Liver (tissue), 9 donors: ENCODE data around the gene HIVEP2. TPM values are rescaled to one million over a fixed set of nuclear protein-coding genes. Genes with fewer than 3 reads are reported as not detected.

Experiments
- DNase-seq: peaks from one replicate; pipeline ENCODE4 v3.0.0-alpha.2; 2017; ENCODE audit warnings: low spot score
- H3K27ac ChIP-seq, 2 donors: one replicate each; pipeline ENCODE4 v1.7.0; 2013; ENCODE audit warnings: inconsistent platforms in 2 of 2, low read length in 2 of 2, control low read depth in 1 of 2, low read depth in 1 of 2, mild to moderate bottlenecking in 1 of 2
- H3K27me3 ChIP-seq, 4 donors: one replicate each; pipeline versions ENCODE4 v1.6.1 to v1.7.0; 2013; ENCODE audit warnings: low read length in 3 of 4, inconsistent platforms in 1 of 4, mild to moderate bottlenecking in 1 of 4, moderate library complexity in 1 of 4; ENCODE audit not compliant: control insufficient read depth in 4 of 4, insufficient read depth in 4 of 4
- H3K36me3 ChIP-seq, 4 donors: one replicate each; pipeline versions ENCODE4 v1.6.1 to v1.7.0; 2013; ENCODE audit warnings: low read length in 3 of 4, mild to moderate bottlenecking in 3 of 4, low read depth in 1 of 4, moderate library complexity in 1 of 4; ENCODE audit not compliant: control insufficient read depth in 4 of 4, insufficient read depth in 3 of 4
- H3K4me1 ChIP-seq, 4 donors: one replicate each; pipeline versions ENCODE4 v1.6.1 to v1.7.0; 2013; ENCODE audit warnings: low read length in 3 of 4, mild to moderate bottlenecking in 3 of 4, moderate library complexity in 1 of 4; ENCODE audit not compliant: control insufficient read depth in 4 of 4, insufficient read depth in 4 of 4
- H3K4me3 ChIP-seq, 3 donors: one replicate each; pipeline versions ENCODE4 v1.6.1 to v1.7.0; 2013; ENCODE audit warnings: low read length in 3 of 3, control low read depth in 1 of 3, low read depth in 1 of 3, mild to moderate bottlenecking in 1 of 3
- H3K9ac ChIP-seq, 2 donors: one replicate each; pipeline ENCODE4 v1.7.0; 2013; ENCODE audit warnings: low read length in 2 of 2, mild to moderate bottlenecking in 2 of 2, moderate library complexity in 2 of 2, control low read depth in 1 of 2, low read depth in 1 of 2
- H3K9me3 ChIP-seq, 4 donors: one replicate each; pipeline versions ENCODE4 v1.6.1 to v1.7.0; 2013; ENCODE audit warnings: low read length in 3 of 4; ENCODE audit not compliant: control insufficient read depth in 4 of 4
- EGR1 ChIP-seq, 2 donors: IDR thresholded peaks; 2 replicates each; pipeline ENCODE4 v1.6.1; 2016 to 2018; ENCODE audit warnings: antibody characterized with exemption in 2 of 2, low read depth in 2 of 2
- FOXA1 ChIP-seq: IDR thresholded peaks from 2 replicates; pipeline ENCODE4 v1.6.1; 2016; ENCODE audit warnings: antibody characterized with exemption
- HNF4A ChIP-seq, 2 donors: conservative IDR thresholded peaks; 2 replicates each; pipeline ENCODE4 v1.6.1; 2016; ENCODE audit warnings: antibody characterized with exemption in 2 of 2, mild to moderate bottlenecking in 2 of 2
- RXRA ChIP-seq, 2 donors: IDR thresholded peaks; 2 replicates each; pipeline ENCODE4 v1.6.1; 2017 to 2018; ENCODE audit warnings: antibody characterized with exemption in 2 of 2, mild to moderate bottlenecking in 1 of 2
- WGBS: extraction: QIAGEN DNeasy Blood & Tissue Kit; methylation state at CpG from one replicate; pipeline ENCODE4 v1.1.7; 2013; 5-methylcytosine and 5-hydroxymethylcytosine counted together
- polyA plus RNA-seq, 2 donors: library from polyadenylated mRNA; stranded (reverse) in 1 of 2; unstranded in 1 of 2; fragments of 200-250 nt in 1 of 2; fragments of >200 nt in 1 of 2; fragmentation: Nextera tagmentation in 1 of 2; extraction: Ambion mirVana in 1 of 2; gene quantifications; one replicate each; pipeline versions ENCODE4 v1.2.1 to v1.2.3, GENCODE V29; 2013 to 2015
- total RNA-seq, 2 donors: library from RNA; depleted of rRNA; stranded (reverse); fragments of >200 nt; gene quantifications; one replicate each; pipeline ENCODE4 v1.2.3, GENCODE V29; 2014
- TF ChIP-seq, protein P1 (sequence below): IDR thresholded peaks from 2 replicates; pipeline ENCODE4 v1.6.1; 2016; ENCODE audit warnings: antibody characterized with exemption
- TF ChIP-seq, protein P2 (sequence below): fragments of 150-350 bp; IDR thresholded peaks from 2 replicates; pipeline ENCODE4 v1.5.1; 2017; ENCODE audit warnings: improper control_type of control experiment, low read depth, low read length; ENCODE audit not compliant: missing input control
- TF ChIP-seq, protein P3 (sequence below): IDR thresholded peaks from 2 replicates; pipeline ENCODE4 v1.6.1; 2016; ENCODE audit warnings: antibody characterized with exemption, mild to moderate bottlenecking
- donor health status: healthy.
- donor health status: healthy.
- donor health status: healthy.
- donor health status: healthy.
- donor health status: healthy.

The HIVEP2 gene
- total and polyA plus RNA-seq, 4 donors: 0.82 to 6.6 (median 1.3) TPM

DNA sequence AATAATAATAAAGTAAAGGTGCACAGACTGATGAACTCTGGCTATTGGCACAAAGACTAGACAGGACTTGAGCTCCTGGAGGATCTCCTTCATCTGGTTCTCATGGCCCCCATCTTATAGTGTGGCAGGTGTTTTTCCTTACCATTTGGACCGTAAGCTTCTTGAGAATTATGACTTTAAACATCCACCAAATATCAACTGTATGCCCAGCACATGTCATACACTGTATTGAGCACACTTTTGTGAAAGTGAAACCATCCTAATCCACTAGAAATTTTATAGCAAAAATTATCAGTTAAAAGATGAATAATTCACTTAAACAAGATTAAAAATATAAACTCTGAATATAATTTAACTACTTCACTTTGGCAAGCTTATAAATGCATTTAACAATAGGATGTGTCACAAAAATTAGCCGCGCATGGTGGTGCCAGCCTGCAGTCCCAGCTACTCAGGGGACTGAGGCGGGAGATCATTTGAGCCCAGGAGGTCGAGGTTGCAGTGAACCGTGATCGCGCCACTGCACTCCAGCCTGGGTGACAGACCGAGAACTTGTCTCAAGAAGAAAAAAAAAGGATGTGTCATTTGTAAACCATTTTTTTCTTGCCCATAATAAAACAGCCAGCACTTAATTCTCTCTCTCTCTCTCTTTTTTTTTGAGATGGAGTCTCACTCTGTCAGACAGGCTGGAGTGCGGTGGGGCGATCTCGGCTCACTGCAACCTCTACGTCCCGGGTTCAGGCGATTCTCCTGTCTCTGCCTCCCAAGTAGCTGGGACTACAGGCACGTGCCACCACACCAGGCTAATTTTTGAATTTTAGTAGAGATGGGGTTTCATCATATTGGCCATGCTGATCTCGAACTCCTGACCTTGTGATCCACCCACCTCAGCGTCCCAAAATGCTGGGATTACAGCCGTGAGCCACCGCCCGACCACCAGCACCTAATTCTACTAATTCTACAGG, 9.1 kb downstream of the HIVEP2 start:
- 94% methylated on average over 21 of the region's 21 CpGs for WGBS
- H3K27ac ChIP-seq: no peak overlapping the region
- H3K9me3 ChIP-seq: no peaks in the 10 kb centered on the region
- peaks cover 7 to 21% (median 19%) of the 10 kb centered on the region in 4 donors for H3K4me1 ChIP-seq
- no peak overlapping the region for H3K4me3 ChIP-seq
- no peaks in the 10 kb centered on the region for H3K27me3 ChIP-seq
- DNase-seq: no peak
- TF ChIP-seq, protein P1, sequence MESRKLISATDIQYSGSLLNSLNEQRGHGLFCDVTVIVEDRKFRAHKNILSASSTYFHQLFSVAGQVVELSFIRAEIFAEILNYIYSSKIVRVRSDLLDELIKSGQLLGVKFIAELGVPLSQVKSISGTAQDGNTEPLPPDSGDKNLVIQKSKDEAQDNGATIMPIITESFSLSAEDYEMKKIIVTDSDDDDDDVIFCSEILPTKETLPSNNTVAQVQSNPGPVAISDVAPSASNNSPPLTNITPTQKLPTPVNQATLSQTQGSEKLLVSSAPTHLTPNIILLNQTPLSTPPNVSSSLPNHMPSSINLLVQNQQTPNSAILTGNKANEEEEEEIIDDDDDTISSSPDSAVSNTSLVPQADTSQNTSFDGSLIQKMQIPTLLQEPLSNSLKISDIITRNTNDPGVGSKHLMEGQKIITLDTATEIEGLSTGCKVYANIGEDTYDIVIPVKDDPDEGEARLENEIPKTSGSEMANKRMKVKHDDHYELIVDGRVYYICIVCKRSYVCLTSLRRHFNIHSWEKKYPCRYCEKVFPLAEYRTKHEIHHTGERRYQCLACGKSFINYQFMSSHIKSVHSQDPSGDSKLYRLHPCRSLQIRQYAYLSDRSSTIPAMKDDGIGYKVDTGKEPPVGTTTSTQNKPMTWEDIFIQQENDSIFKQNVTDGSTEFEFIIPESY: no peak
- TF ChIP-seq, protein P2, sequence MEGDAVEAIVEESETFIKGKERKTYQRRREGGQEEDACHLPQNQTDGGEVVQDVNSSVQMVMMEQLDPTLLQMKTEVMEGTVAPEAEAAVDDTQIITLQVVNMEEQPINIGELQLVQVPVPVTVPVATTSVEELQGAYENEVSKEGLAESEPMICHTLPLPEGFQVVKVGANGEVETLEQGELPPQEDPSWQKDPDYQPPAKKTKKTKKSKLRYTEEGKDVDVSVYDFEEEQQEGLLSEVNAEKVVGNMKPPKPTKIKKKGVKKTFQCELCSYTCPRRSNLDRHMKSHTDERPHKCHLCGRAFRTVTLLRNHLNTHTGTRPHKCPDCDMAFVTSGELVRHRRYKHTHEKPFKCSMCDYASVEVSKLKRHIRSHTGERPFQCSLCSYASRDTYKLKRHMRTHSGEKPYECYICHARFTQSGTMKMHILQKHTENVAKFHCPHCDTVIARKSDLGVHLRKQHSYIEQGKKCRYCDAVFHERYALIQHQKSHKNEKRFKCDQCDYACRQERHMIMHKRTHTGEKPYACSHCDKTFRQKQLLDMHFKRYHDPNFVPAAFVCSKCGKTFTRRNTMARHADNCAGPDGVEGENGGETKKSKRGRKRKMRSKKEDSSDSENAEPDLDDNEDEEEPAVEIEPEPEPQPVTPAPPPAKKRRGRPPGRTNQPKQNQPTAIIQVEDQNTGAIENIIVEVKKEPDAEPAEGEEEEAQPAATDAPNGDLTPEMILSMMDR: no peak
- no peak overlapping the region for H3K9ac ChIP-seq
- H3K36me3 ChIP-seq: no peaks in the 10 kb centered on the region

DNA sequence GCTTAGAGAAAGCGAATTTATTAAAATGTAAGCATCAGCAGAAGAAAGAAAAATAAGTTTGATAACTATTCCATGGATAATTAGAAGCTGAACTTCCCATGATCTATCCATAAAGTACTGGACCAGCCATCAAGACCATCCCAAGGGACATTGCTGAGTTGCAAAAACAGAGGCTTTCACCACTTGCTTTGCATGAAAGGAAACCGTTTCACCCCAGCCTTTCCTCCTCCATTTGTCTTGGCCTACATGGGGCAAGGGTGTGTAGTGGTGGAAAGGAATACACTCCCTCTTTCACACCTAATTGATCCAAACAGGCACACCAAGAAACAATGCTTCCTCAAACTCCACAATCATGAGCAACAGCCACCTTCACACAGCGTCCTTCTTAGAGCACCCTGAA, 10.4 kb downstream of the HIVEP2 start:
- 92% methylated on average over 3 of the region's 3 CpGs for WGBS
- no peaks in the 10 kb centered on the region for H3K36me3 ChIP-seq
- H3K27me3 ChIP-seq: no peaks in the 10 kb centered on the region
- peaks cover 7 to 21% (median 19%) of the 10 kb centered on the region in 4 donors for H3K4me1 ChIP-seq
- H3K9me3 ChIP-seq: no peaks in the 10 kb centered on the region
- H3K4me3 ChIP-seq: no peak overlapping the region
- H3K9ac ChIP-seq: no peak overlapping the region
- no peak for DNase-seq
- TF ChIP-seq EGR1 (IDR thresholded peaks at IDR 0.05; ENCODE audit: low read depth in 2 of 2) (no peak), FOXA1 (no peak), RXRA (IDR thresholded peaks at IDR 0.05) (no peak), HNF4A (conservative IDR thresholded peaks at IDR 0.05) (no peak)
- TF ChIP-seq, protein P2: no peak
- TF ChIP-seq, protein P1: no peak
- TF ChIP-seq, protein P3, sequence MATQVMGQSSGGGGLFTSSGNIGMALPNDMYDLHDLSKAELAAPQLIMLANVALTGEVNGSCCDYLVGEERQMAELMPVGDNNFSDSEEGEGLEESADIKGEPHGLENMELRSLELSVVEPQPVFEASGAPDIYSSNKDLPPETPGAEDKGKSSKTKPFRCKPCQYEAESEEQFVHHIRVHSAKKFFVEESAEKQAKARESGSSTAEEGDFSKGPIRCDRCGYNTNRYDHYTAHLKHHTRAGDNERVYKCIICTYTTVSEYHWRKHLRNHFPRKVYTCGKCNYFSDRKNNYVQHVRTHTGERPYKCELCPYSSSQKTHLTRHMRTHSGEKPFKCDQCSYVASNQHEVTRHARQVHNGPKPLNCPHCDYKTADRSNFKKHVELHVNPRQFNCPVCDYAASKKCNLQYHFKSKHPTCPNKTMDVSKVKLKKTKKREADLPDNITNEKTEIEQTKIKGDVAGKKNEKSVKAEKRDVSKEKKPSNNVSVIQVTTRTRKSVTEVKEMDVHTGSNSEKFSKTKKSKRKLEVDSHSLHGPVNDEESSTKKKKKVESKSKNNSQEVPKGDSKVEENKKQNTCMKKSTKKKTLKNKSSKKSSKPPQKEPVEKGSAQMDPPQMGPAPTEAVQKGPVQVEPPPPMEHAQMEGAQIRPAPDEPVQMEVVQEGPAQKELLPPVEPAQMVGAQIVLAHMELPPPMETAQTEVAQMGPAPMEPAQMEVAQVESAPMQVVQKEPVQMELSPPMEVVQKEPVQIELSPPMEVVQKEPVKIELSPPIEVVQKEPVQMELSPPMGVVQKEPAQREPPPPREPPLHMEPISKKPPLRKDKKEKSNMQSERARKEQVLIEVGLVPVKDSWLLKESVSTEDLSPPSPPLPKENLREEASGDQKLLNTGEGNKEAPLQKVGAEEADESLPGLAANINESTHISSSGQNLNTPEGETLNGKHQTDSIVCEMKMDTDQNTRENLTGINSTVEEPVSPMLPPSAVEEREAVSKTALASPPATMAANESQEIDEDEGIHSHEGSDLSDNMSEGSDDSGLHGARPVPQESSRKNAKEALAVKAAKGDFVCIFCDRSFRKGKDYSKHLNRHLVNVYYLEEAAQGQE: no peak
- peak overlapping the region in 1 of 2 donors; percentile 38 for H3K27ac ChIP-seq
